SK-N-SH treated with all-trans-retinoic acid at 6 μM for 48 hours (cell line): ENCODE measurements around the gene MYL6.

Experiments
- ARNTL ChIP-seq: fragments of 450-650 bp; formaldehyde crosslinking; IDR thresholded peaks from 2 replicates; pipeline ENCODE4 v1.5.0; 2020; ENCODE audit warnings: low read depth, mild to moderate bottlenecking, moderate library complexity, borderline replicate concordance
- BACH2 ChIP-seq: fragments of 250-450 bp; sonication (Bioruptor Pico); IDR thresholded peaks from 2 replicates; pipeline ENCODE4 v1.9.0; 2021; ENCODE audit warnings: mild to moderate bottlenecking, borderline replicate concordance
- CREB5 ChIP-seq: fragments of 250-450 bp; sonication (Bioruptor Pico); IDR thresholded peaks from 2 replicates; pipeline ENCODE4 v1.5.1; 2020; ENCODE audit warnings: low read depth, mild to moderate bottlenecking, moderate library complexity
- PATZ1 ChIP-seq: fragments of 250-450 bp; sonication (Bioruptor Pico); IDR thresholded peaks from 2 replicates; pipeline ENCODE4 v1.8.0; 2020; ENCODE audit warnings: mild to moderate bottlenecking, moderate library complexity, borderline replicate concordance
- POU6F1 ChIP-seq: fragments of 250-450 bp; sonication (Bioruptor Pico); IDR thresholded peaks from 2 replicates; pipeline ENCODE4 v1.8.0; 2021; ENCODE audit warnings: low read depth, mild to moderate bottlenecking, moderate library complexity, borderline replicate concordance
- PPARA ChIP-seq: fragments of 250-450 bp; sonication (Bioruptor Pico); IDR thresholded peaks from 2 replicates; pipeline ENCODE4 v1.5.0; 2020; ENCODE audit warnings: mild to moderate bottlenecking, borderline replicate concordance
- RARB ChIP-seq: fragments of 250-450 bp; sonication (Bioruptor Pico); IDR thresholded peaks from 2 replicates; pipeline ENCODE4 v1.8.0; 2021; ENCODE audit warnings: mild to moderate bottlenecking, moderate library complexity
- TCF4 ChIP-seq: fragments of 250-450 bp; sonication (Bioruptor Pico); IDR thresholded peaks from 2 replicates; pipeline ENCODE4 v1.8.0; 2021; ENCODE audit warnings: mild to moderate bottlenecking, moderate library complexity, borderline replicate concordance
- ZFP3 ChIP-seq: fragments of 250-450 bp; sonication (Bioruptor Pico); IDR thresholded peaks from 2 replicates; pipeline ENCODE4 v1.5.0; 2020; ENCODE audit warnings: mild to moderate bottlenecking, moderate library complexity
- ZFP30 ChIP-seq: fragments of 450-650 bp; formaldehyde crosslinking; IDR thresholded peaks from 2 replicates; pipeline ENCODE4 v1.5.0; 2022; ENCODE audit warnings: mild to moderate bottlenecking, moderate library complexity
- ZNF565 ChIP-seq: fragments of 450-650 bp; formaldehyde crosslinking; conservative IDR thresholded peaks from 2 replicates; pipeline ENCODE4 v1.5.0; 2020; ENCODE audit warnings: low read depth, mild to moderate bottlenecking, moderate library complexity

GRCh38 chr12:56150563-56150962 lies 7.6 kb upstream of the MYL6 start:
- TF ChIP-seq PPARA (CRISPR knock-in tag) (no peak), ZFP3 (CRISPR knock-in tag) (no peak), ZNF565 (no peak), CREB5 (CRISPR knock-in tag) (no peak), PATZ1 (CRISPR knock-in tag) (no peak), RARB (CRISPR knock-in tag) (no peak), POU6F1 (no peak), BACH2 (CRISPR knock-in tag) (no peak), TCF4 (CRISPR knock-in tag) (no peak), ARNTL (CRISPR knock-in tag) (no peak), ZFP30 (CRISPR knock-in tag) (no peak)
